Renal pelvis (tissue), 4 donors: ENCODE measurements around the gene TMEM270. TPM values are rescaled to one million over a fixed set of nuclear protein-coding genes. Genes with fewer than 3 reads are reported as not detected.

Experiments used
- DNase-seq: peaks from one replicate; pipeline ENCODE4 v3.0.0-alpha.2; 2013
- polyA plus RNA-seq, 3 donors: library from polyadenylated mRNA; unstranded; fragments of 120-200 nt; gene quantifications; one replicate each; pipeline ENCODE4 v1.2.1, GENCODE V29; 2013; ENCODE audit not compliant: insufficient read length in 3 of 3

TMEM270 gene
- polyA plus RNA-seq, 3 donors = not detected

GRCh38 chr7:73904219-73905137, 43.5 kb downstream of the TMEM270 start:
- DNase-seq = no peak

- no peak for DNase-seq
These were observed 44.4 kb downstream of the TMEM270 start for GRCh38 chr7:73905360-73905759.

- DNase-seq = no peak
These were observed 45.9 kb downstream of the TMEM270 start for GRCh38 chr7:73906874-73907273.

DNA sequence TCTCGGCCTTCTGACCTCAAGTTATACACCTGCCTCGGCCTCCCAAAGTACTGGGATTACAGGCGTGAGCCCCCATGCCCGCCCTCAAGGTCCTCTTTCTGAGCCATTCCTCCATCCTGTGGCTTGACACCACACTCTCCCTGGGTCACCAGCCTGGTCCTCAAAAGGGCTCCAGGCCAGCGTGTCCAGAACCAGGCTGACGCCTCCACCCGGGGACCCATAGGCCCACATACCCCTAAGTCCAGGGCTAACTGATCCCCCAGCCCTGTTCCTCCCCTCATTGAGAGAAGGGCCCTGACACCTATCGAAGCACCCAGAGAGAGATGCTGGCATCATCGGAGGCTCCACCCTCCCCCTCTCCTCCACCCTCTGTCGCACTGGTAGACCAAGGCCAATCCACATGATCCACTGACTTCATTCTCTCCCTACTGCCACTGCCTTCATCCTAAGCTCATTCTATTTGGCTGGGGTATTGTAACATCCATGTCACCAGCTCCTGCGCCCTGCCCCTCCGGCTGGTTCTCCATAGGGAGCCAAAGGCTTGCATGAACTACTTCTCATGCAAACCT, 46.7 kb downstream of the TMEM270 start:
- no peak for DNase-seq

DNA sequence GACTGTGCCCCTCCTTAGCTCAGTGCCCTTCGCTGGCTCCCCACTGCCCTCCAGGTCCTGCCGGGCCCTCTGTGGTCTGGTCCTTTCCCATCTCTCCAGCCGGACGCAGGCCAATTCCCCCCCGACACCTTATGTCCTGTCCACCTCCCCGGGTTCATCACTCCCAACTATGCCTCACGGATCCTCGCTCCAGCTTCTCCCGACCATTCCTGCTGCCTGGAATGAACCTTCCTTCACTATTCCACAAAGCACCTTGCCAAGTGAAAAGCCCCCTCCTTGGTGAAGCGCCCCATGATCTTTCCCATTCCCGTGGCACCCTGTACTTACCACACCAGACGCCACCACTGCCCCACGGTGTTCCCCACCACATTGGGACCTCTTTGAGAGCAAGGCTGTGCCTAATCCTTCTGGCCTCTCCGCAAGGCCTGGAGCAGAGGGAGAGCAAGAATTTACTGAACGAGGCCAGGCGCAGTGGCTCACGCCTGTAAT, 47.2 kb downstream of the TMEM270 start:
- DNase-seq = no peak

DNA sequence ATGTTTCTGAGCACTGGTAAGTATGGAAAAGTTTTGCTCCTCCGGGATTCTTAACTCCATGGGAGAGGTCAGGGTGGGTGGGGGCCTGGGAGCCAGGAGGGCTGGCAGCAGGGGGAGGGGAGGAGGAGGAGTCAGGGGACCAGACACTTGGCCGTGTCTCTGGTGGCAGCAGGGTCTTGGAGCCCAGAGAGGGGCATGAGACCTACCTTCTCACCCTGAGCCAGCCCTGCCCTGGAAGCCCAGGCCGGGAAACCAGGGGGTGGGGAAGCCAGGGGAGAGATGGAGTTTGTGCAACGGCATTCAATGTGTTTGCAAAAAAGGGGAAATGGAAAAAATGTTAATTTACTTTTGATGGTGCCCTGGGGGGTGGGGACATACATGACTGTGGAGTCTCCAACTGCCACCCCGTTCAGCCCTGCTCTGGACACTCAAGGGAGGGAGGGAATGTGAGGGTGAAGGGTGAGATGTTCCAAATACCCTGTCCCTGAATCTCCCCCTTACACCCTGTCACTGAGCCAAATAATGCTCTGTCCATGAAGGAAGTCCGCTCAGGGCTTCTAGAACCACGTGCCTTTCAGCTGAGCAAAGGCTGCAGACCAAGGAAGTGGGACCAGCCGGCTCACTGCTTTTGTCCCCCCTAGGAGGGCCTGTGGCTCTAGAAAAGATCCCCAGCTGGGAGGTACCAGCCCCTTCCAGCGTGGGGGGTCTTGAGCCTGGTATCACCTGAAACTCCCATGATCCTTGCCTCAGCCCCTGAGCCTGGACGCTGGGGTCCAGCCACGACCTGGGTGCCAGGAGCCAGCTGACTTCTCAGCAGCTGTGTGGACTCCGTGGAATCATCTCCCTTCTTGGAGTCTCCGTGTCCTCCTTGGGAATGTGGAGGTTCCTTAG, 48.3 kb downstream of the TMEM270 start:
- DNase-seq = no peak

DNA sequence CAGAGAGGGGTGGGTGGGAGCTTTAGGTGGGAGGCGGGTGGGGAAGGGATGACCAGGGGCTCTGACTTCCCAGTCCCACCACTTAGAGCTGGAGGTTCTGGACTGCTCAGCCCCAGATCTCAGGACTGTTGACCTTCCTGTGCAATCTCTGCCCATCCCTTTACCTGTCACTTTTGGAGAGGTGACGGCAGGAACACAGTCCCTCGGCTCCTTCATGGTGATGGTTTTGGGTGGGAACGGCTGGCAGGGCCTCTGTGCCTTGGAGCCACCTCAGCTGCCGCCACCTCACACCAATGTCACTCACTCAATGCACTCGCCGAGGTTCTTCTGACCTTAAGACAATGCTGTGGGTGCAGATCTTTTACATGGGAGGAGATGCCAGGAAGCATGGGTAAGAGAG, 49.0 kb downstream of the TMEM270 start:
- no peak for DNase-seq

DNA sequence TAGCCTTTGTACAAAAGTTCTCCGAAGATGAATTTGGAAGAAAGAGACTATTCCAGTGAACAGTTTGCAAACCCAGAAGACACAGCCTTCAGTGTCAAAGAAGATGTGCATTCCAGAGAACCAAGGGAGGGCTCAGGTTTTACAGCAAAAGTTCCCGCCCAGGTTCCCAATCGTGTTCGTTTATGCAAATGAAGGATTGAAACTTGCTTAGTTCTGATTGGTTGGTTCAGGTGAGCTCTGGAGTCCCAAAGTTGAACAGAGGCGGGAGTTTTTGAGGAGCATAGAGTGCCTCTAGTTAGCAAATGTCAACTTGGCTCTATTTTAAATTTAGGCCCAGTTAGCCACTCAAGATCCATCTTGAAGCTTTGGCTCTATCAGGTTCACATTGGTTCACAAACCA, 51.3 kb downstream of the TMEM270 start:
- no peak for DNase-seq

Other genes with a start within 250 kb of the TMEM270 start
- gene MLXIPL, start 236.6 kb upstream of the TMEM270 start, polyA plus RNA-seq = 1 to 10 TPM; 5.5 to 8.7 (median 7.3) TPM
- gene VPS37D, start 193.3 kb upstream of the TMEM270 start, polyA plus RNA-seq = 10 to 100 TPM; 15.4 to 19.4 (median 18.9) TPM
- 10 to 100 TPM; 10.6 to 12.4 (median 11.8) TPM for gene DNAJC30, start 177.7 kb upstream of the TMEM270 start, polyA plus RNA-seq
- gene BUD23, start 177.6 kb upstream of the TMEM270 start, polyA plus RNA-seq = 100 to 1,000 TPM in 1 of 3 donors, 10 to 100 TPM in 2; 82.1 to 105 (median 96.3) TPM
- 10 to 100 TPM; 10.8 to 13.0 (median 11.4) TPM for gene STX1A, start 141.5 kb upstream of the TMEM270 start, polyA plus RNA-seq
- 10 to 100 TPM; 27.2 to 35.6 (median 30.8) TPM for gene ABHD11, start 122.4 kb upstream of the TMEM270 start, polyA plus RNA-seq
- 10 to 100 TPM; 67.0 to 69.6 (median 69.2) TPM for gene CLDN3, start 90.9 kb upstream of the TMEM270 start, polyA plus RNA-seq
- gene CLDN4, start 30.2 kb upstream of the TMEM270 start, polyA plus RNA-seq = 10 to 100 TPM; 76.8 to 91.5 (median 90.7) TPM
- gene METTL27, start 18.6 kb upstream of the TMEM270 start, polyA plus RNA-seq = 10 to 100 TPM in 2 of 3 donors, 1 to 10 TPM in 1; 8.8 to 13.6 (median 13.0) TPM
- gene ELN, start 167.0 kb downstream of the TMEM270 start, polyA plus RNA-seq = 100 to 1,000 TPM in 1 of 3 donors, 10 to 100 TPM in 2; 63.4 to 109 (median 66.8) TPM
- 10 to 100 TPM; 21.3 to 27.6 (median 26.8) TPM for gene LIMK1, start 222.6 kb downstream of the TMEM270 start, polyA plus RNA-seq